ENCODE data around the gene CA7.

Gene CA7

DNA sequence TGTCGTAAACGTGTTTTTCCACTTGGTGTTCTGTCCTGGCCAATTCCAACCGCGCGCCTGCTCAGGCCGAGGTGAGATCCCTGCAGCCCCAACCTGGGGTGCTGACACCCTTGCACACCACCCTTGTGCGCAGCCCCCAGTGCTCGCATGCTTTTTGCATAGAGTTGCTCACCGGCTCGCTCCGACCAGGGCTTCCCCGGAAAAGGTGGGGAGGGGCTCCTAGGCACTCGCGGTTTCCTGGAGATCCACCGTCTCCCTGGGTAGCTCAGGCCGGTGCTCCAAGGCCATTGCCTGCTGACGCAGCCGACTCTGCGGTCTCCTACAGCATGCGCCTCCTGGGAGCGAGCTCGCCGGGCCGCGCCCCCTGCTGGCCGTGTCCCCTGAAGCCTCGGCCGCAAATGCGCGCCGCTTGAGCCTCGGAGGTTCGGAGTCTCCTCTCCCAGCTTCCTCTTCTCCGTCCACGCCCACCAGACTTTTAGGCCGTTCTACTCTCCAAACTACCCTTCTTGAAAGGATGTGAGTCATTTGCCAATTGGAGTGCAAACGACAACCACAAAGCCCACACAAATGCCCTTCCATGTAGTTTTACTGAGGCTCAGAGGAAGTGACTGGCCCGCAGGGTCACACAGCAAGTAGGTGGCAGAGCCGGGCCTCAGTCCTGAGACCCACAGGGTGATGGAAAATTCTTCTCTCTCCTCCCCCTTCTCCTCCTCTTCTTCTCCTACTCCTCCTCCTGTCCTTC lies 28.9 kb downstream of the CA7 start (continued):
- TF ChIP-seq, protein P1, sequence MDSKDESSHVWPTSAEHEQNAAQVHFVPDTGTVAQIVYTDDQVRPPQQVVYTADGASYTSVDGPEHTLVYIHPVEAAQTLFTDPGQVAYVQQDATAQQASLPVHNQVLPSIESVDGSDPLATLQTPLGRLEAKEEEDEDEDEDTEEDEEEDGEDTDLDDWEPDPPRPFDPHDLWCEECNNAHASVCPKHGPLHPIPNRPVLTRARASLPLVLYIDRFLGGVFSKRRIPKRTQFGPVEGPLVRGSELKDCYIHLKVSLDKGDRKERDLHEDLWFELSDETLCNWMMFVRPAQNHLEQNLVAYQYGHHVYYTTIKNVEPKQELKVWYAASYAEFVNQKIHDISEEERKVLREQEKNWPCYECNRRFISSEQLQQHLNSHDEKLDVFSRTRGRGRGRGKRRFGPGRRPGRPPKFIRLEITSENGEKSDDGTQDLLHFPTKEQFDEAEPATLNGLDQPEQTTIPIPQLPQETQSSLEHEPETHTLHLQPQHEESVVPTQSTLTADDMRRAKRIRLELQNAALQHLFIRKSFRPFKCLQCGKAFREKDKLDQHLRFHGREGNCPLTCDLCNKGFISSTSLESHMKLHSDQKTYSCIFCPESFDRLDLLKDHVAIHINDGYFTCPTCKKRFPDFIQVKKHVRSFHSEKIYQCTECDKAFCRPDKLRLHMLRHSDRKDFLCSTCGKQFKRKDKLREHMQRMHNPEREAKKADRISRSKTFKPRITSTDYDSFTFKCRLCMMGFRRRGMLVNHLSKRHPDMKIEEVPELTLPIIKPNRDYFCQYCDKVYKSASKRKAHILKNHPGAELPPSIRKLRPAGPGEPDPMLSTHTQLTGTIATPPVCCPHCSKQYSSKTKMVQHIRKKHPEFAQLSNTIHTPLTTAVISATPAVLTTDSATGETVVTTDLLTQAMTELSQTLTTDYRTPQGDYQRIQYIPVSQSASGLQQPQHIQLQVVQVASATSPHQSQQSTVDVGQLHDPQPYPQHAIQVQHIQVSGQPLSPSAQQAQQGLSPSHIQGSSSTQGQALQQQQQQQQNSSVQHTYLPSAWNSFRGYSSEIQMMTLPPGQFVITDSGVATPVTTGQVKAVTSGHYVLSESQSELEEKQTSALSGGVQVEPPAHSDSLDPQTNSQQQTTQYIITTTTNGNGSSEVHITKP (tag by site-specific recombination; IDR thresholded peaks at IDR 0.05), result peak; percentile 90
- peak; percentile 93 for TF ChIP-seq KLF9 (tag by site-specific recombination; IDR thresholded peaks at IDR 0.05; ENCODE audit: low read depth)
- peak; percentile 60 for TF ChIP-seq ZNF366 (tag by site-specific recombination; conservative IDR thresholded peaks at IDR 0.05)
- TF ChIP-seq, protein P2, sequence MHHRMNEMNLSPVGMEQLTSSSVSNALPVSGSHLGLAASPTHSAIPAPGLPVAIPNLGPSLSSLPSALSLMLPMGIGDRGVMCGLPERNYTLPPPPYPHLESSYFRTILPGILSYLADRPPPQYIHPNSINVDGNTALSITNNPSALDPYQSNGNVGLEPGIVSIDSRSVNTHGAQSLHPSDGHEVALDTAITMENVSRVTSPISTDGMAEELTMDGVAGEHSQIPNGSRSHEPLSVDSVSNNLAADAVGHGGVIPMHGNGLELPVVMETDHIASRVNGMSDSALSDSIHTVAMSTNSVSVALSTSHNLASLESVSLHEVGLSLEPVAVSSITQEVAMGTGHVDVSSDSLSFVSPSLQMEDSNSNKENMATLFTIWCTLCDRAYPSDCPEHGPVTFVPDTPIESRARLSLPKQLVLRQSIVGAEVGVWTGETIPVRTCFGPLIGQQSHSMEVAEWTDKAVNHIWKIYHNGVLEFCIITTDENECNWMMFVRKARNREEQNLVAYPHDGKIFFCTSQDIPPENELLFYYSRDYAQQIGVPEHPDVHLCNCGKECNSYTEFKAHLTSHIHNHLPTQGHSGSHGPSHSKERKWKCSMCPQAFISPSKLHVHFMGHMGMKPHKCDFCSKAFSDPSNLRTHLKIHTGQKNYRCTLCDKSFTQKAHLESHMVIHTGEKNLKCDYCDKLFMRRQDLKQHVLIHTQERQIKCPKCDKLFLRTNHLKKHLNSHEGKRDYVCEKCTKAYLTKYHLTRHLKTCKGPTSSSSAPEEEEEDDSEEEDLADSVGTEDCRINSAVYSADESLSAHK (tag by site-specific recombination; IDR thresholded peaks at IDR 0.05), result no peak; the same call in 1 of the 2 replicates
- TF ChIP-seq, protein P3, sequence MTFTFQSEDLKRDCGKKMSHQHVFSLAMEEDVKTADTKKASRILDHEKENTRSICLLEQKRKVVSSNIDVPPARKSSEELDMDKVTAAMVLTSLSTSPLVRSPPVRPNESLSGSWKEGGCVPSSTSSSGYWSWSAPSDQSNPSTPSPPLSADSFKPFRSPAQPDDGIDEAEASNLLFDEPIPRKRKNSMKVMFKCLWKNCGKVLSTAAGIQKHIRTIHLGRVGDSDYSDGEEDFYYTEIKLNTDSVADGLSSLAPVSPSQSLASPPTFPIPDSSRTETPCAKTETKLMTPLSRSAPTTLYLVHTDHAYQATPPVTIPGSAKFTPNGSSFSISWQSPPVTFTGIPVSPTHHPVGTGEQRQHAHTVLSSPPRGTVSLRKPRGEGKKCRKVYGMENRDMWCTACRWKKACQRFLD (tag by site-specific recombination; IDR thresholded peaks at IDR 0.05), result no peak
- 0 out of 2 replicates have a peak, but pooled peaks have one; percentile 24 for TF ChIP-seq KLF10 (tag by site-specific recombination; IDR thresholded peaks at IDR 0.05)
- peak; percentile 74 for TF ChIP-seq SP2 (tag by site-specific recombination; IDR thresholded peaks at IDR 0.05)
- peak; percentile 90 for TF ChIP-seq ZFHX2 (tag by site-specific recombination; conservative IDR thresholded peaks at IDR 0.05)
- TF ChIP-seq, protein P4, sequence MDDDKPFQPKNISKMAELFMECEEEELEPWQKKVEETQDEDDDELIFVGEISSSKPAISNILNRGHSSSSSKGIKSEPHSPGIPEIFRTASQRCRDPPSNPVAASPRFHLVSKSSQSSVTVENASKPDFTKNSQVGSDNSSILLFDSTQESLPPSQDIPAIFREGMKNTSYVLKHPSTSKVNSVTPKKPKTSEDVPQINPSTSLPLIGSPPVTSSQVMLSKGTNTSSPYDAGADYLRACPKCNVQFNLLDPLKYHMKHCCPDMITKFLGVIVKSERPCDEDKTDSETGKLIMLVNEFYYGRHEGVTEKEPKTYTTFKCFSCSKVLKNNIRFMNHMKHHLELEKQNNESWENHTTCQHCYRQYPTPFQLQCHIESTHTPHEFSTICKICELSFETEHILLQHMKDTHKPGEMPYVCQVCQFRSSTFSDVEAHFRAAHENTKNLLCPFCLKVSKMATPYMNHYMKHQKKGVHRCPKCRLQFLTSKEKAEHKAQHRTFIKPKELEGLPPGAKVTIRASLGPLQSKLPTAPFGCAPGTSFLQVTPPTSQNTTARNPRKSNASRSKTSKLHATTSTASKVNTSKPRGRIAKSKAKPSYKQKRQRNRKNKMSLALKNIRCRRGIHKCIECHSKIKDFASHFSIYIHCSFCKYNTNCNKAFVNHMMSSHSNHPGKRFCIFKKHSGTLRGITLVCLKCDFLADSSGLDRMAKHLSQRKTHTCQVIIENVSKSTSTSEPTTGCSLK (tag by site-specific recombination; IDR thresholded peaks at IDR 0.05), result no peak
- TF ChIP-seq, protein P5, sequence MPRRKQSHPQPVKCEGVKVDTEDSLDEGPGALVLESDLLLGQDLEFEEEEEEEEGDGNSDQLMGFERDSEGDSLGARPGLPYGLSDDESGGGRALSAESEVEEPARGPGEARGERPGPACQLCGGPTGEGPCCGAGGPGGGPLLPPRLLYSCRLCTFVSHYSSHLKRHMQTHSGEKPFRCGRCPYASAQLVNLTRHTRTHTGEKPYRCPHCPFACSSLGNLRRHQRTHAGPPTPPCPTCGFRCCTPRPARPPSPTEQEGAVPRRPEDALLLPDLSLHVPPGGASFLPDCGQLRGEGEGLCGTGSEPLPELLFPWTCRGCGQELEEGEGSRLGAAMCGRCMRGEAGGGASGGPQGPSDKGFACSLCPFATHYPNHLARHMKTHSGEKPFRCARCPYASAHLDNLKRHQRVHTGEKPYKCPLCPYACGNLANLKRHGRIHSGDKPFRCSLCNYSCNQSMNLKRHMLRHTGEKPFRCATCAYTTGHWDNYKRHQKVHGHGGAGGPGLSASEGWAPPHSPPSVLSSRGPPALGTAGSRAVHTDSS (tag by site-specific recombination; IDR thresholded peaks at IDR 0.05), result peak; percentile 70
- no peak for TF ChIP-seq ZNF112 (tag by site-specific recombination; IDR thresholded peaks at IDR 0.05)
- TF ChIP-seq, protein P6, sequence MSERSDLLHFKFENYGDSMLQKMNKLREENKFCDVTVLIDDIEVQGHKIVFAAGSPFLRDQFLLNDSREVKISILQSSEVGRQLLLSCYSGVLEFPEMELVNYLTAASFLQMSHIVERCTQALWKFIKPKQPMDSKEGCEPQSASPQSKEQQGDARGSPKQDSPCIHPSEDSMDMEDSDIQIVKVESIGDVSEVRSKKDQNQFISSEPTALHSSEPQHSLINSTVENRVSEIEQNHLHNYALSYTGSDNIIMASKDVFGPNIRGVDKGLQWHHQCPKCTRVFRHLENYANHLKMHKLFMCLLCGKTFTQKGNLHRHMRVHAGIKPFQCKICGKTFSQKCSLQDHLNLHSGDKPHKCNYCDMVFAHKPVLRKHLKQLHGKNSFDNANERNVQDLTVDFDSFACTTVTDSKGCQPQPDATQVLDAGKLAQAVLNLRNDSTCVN (tag by site-specific recombination; optimal IDR thresholded peaks at IDR 0.05), result peak; percentile 81
- no peak for TF ChIP-seq ZNF114 (tag by site-specific recombination; IDR thresholded peaks at IDR 0.05)
- TF ChIP-seq YY1 (tag by site-specific recombination; IDR thresholded peaks at IDR 0.05), result no peak
- TF ChIP-seq GFI1B (tag by site-specific recombination; IDR thresholded peaks at IDR 0.05), result no peak
- TF ChIP-seq ZNF175 (tag by site-specific recombination; IDR thresholded peaks at IDR 0.05), result no peak
- no peak for TF ChIP-seq SCRT1 (tag by site-specific recombination; IDR thresholded peaks at IDR 0.05; ENCODE audit: borderline replicate concordance)
- TF ChIP-seq, protein P7, sequence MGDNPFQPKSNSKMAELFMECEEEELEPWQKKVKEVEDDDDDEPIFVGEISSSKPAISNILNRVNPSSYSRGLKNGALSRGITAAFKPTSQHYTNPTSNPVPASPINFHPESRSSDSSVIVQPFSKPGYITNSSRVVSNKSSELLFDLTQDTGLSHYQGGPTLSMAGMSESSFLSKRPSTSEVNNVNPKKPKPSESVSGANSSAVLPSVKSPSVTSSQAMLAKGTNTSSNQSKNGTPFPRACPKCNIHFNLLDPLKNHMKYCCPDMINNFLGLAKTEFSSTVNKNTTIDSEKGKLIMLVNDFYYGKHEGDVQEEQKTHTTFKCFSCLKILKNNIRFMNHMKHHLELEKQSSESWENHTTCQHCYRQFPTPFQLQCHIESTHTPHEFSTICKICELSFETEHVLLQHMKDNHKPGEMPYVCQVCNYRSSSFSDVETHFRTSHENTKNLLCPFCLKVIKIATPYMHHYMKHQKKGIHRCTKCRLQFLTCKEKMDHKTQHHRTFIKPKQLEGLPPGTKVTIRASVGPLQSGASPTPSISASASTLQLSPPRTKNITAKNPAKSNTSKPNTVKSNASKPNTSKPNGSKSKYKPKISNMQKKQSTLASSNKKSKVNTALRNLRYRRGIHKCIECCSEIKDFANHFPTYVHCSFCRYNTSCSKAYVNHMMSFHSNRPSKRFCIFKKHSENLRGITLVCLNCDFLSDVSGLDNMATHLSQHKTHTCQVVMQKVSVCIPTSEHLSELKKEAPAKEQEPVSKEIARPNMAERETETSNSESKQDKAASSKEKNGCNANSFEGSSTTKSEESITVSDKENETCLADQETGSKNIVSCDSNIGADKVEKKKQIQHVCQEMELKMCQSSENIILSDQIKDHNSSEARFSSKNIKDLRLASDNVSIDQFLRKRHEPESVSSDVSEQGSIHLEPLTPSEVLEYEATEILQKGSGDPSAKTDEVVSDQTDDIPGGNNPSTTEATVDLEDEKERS (tag by site-specific recombination; IDR thresholded peaks at IDR 0.05), result no peak
- TF ChIP-seq ZNF214 (tag by site-specific recombination; IDR thresholded peaks at IDR 0.05; ENCODE audit: borderline replicate concordance), result no peak
- no peak for TF ChIP-seq ZNF791 (tag by site-specific recombination; IDR thresholded peaks at IDR 0.05)
- peak; percentile 40; the same call in 1 of the 2 replicates for TF ChIP-seq ZBTB20 (tag by site-specific recombination; IDR thresholded peaks at IDR 0.05)
- no peak for TF ChIP-seq ZNF274 (IDR thresholded peaks at IDR 0.05; ENCODE audit: low read length)
- no peak for TF ChIP-seq ZNF274 (tag by site-specific recombination; IDR thresholded peaks at IDR 0.05; ENCODE audit: borderline replicate concordance)
- no peak for TF ChIP-seq ZNF473 (tag by site-specific recombination; IDR thresholded peaks at IDR 0.05)

All from HEK293 (cell line).